A673 (cell line): ENCODE data around the gene HPDL.

Experiments
- CTCF ChIP-seq: fragments of 300-800, 200-600 bp; sonication (generic); conservative IDR thresholded peaks from 2 replicates; pipeline ENCODE4 v1.5.1; 2017; ENCODE audit warnings: low read depth, mild to moderate bottlenecking, antibody characterized with exemption, low read length, moderate library complexity, mixed read lengths
- EZH2 ChIP-seq: fragments of 200-600 bp; sonication (generic); IDR thresholded peaks from 2 replicates; pipeline ENCODE4 v1.6.1; 2017; ENCODE audit warnings: borderline replicate concordance, low read depth, mild to moderate bottlenecking, mixed read lengths, antibody characterized with exemption, low read length; ENCODE audit not compliant: poor library complexity, severe bottlenecking

GRCh38 chr1:45317166-45317565 lies 9.5 kb upstream of the HPDL start:
- TF ChIP-seq CTCF = no peak
- no peak for TF ChIP-seq EZH2
